Measurements from ENCODE around the gene ATAD2B. TPM values are rescaled to one million over a fixed set of nuclear protein-coding genes. Genes with fewer than 3 reads are reported as not detected.

ATAD2B gene
- total RNA-seq, 1 experiment from 2014 or later = 8.6 TPM

GRCh38 chr2:23698721-23699579 lies 228.0 kb downstream of the ATAD2B start:
- CTCF ChIA-PET = no interaction called here
- DNase-seq (no peak), ATAC-seq (no peak)
- Histone ChIP-seq H3K4me3 (ENCODE audit: low read length) (no peak overlapping the region), H3K79me2 (ENCODE audit: low read length) (no peaks in the 10 kb centered on the region), H3F3A (ENCODE audit: low read length, unreplicated experiment) (no peaks in the 10 kb centered on the region), H3K36me3 (ENCODE audit: low read depth, low read length) (no peaks in the 10 kb centered on the region), H2AFZ (ENCODE audit: low read length) (no peak overlapping the region), H4K20me1 (ENCODE audit: low read length) (no peaks in the 10 kb centered on the region), H3K4me2 (ENCODE audit: low read length) (no peak overlapping the region), H3K9ac (ENCODE audit: low read length) (no peak overlapping the region), H3K27ac (ENCODE audit: low read length) (no peak overlapping the region), H3K9me3 (ENCODE audit: low read length) (no peaks in the 10 kb centered on the region), H3K9me2 (replicated peaks; ENCODE audit: low read length) (no peaks in the 10 kb centered on the region), H3K27me3 (ENCODE audit: low read length) (no peaks in the 10 kb centered on the region), H3K4me1 (ENCODE audit: insufficient read depth, low read length) (peaks cover 17% of the 10 kb centered on the region)
- POLR2A ChIA-PET (ENCODE audit: unreplicated experiment) = no interaction called here
- no peak for TF ChIP-seq EZH2 (IDR thresholded peaks at IDR 0.05; ENCODE audit: low read length, unreplicated experiment)
- TF ChIP-seq EZH2phosphoT487 (IDR thresholded peaks at IDR 0.05; ENCODE audit: borderline replicate concordance, low read length) = no peak
- TF ChIP-seq CTCF (conservative IDR thresholded peaks at IDR 0.05; ENCODE audit: low read depth, low read length) = no peak
- no TSS peak for BruUV-seq (replicated peaks)
- intact Hi-C loops (cut with micrococcal nuclease) = no loop called here

Other genes with a start within 250 kb of the ATAD2B start
- gene UBXN2A, start 13.3 kb upstream of the ATAD2B start, total RNA-seq (2014; rRNA removed) = 14.2 and 15.4 TPM in 2 replicates
- not detected in 2 replicates for gene MFSD2B, start 83.0 kb upstream of the ATAD2B start, total RNA-seq (2014; rRNA removed)
- 5.6 and 11.5 TPM in 2 replicates for gene WDCP, start 120.3 kb upstream of the ATAD2B start, total RNA-seq (2014; rRNA removed)
- gene FKBP1B, start 122.6 kb upstream of the ATAD2B start, total RNA-seq (2014; rRNA removed) = 2.1 and 2.7 TPM in 2 replicates
- 139 and 220 TPM in 2 replicates for gene SF3B6, start 149.2 kb upstream of the ATAD2B start, total RNA-seq (2014; rRNA removed)
- 37.0 and 42.4 TPM in 2 replicates for gene TP53I3, start 157.7 kb upstream of the ATAD2B start, total RNA-seq (2014; rRNA removed)
- 0.44 and 2.3 TPM in 2 replicates for gene PFN4, start 196.2 kb upstream of the ATAD2B start, total RNA-seq (2014; rRNA removed)
- 4.5 and 8.8 TPM in 2 replicates for gene FAM228B, start 196.3 kb upstream of the ATAD2B start, total RNA-seq (2014; rRNA removed)
- gene FAM228A, start 247.9 kb upstream of the ATAD2B start, total RNA-seq (2014; rRNA removed) = not detected in 2 replicates

All from PC-3 (cell line).